Activated CD4-positive, alpha-beta T cell treated with anti-CD3 and anti-CD28 coated beads, Interleukin-2, amount 50 U/mL, for 4 hours (primary cell): ENCODE data around the gene RLN2.

Source experiments
- DNase-seq, 2 experiments: peaks; one replicate each; pipeline ENCODE4 v3.0.0-alpha.2; 2020

The RLN2 gene

GRCh38 chr9:5265939-5266338 lies 38.6 kb downstream of the RLN2 start:
- DNase-seq, result no peak

GRCh38 chr9:5264219-5264595 lies 40.3 kb downstream of the RLN2 start:
- DNase-seq, result no peak

- no peak for DNase-seq
Observed at GRCh38 chr9:5263351-5264218, 40.9 kb downstream of the RLN2 start.
